PC-9 (cell line): Measurements from ENCODE around the gene PHF23.

Experiments used
- CTCF ChIP-seq: fragments of 200-600 bp; sonication (generic); conservative IDR thresholded peaks from 2 replicates; pipeline ENCODE4 v1.6.1; 2017; ENCODE audit warnings: mixed run types, antibody characterized with exemption, mild to moderate bottlenecking, moderate library complexity
- EZH2 ChIP-seq: fragments of 200-600 bp; sonication (generic); IDR thresholded peaks from 2 replicates; pipeline ENCODE4 v1.8.0; 2017; ENCODE audit warnings: antibody characterized with exemption, low read depth

GRCh38 chr17:7283471-7284216 is 44.4 kb upstream of the PHF23 start:
- TF ChIP-seq CTCF (no peak), EZH2 (no peak)
